Neuronal stem cell (in vitro differentiated cells): Measurements from ENCODE around the gene FGF11.

Experiments used
- DNase-seq: peaks from one replicate; pipeline ENCODE4 v3.0.0-alpha.2; 2013; ENCODE audit warnings: low spot score
- H2AFZ ChIP-seq: one replicate; pipeline ENCODE4 v1.6.1; 2013; ENCODE audit warnings: mild to moderate bottlenecking, low read length, inconsistent platforms
- H2AK5ac ChIP-seq: 2 replicates; pipeline ENCODE4 v1.6.1; 2013; ENCODE audit warnings: low read depth, mild to moderate bottlenecking, inconsistent platforms, low read length, moderate library complexity, mixed read lengths
- H2BK120ac ChIP-seq: 2 replicates; pipeline ENCODE4 v1.6.1; 2013; ENCODE audit warnings: low read depth, mild to moderate bottlenecking, inconsistent platforms, low read length, moderate library complexity, mixed read lengths
- H2BK12ac ChIP-seq: one replicate; pipeline ENCODE4 v1.6.1; 2013; ENCODE audit warnings: low read length, inconsistent platforms
- H2BK15ac ChIP-seq: 2 replicates; pipeline ENCODE4 v1.6.1; 2013; ENCODE audit warnings: mild to moderate bottlenecking, low read length, inconsistent platforms, mixed read lengths
- H2BK5ac ChIP-seq: one replicate; pipeline ENCODE4 v1.6.1; 2013; ENCODE audit warnings: inconsistent platforms, mild to moderate bottlenecking, low read length, moderate library complexity
- H3K14ac ChIP-seq: one replicate; pipeline ENCODE4 v1.6.1; 2013; ENCODE audit warnings: low read length, inconsistent platforms
- H3K18ac ChIP-seq: 2 replicates; pipeline ENCODE4 v1.6.1; 2013; ENCODE audit warnings: low read length, inconsistent platforms
- H3K23ac ChIP-seq: 2 replicates; pipeline ENCODE4 v1.6.1; 2013; ENCODE audit warnings: low read depth, mild to moderate bottlenecking, mixed read lengths, low read length, inconsistent platforms; ENCODE audit not compliant: poor library complexity
- H3K27ac ChIP-seq: replicated peaks from 3 replicates; pipeline ENCODE4 v1.5.1; 2013; ENCODE audit warnings: low read length, inconsistent platforms
- H3K27me3 ChIP-seq, 3 experiments: 2 replicates each; pipeline ENCODE4 v1.6.1; 2013; ENCODE audit warnings: low read length in 3 of 3, mild to moderate bottlenecking in 2 of 3, inconsistent platforms in 1 of 3, low read depth in 1 of 3, mixed read lengths in 1 of 3, moderate library complexity in 1 of 3; ENCODE audit not compliant: control insufficient read depth in 3 of 3, insufficient read depth in 3 of 3
- H3K36me3 ChIP-seq, 2 donors: replicated peaks in 1 of 2; 2 replicates each; pipeline ENCODE4 v1.6.1; 2013; ENCODE audit warnings: low read length in 2 of 2; ENCODE audit not compliant: control insufficient read depth in 2 of 2, insufficient read depth in 2 of 2
- H3K4ac ChIP-seq: 2 replicates; pipeline ENCODE4 v1.6.1; 2013; ENCODE audit warnings: inconsistent platforms, mild to moderate bottlenecking, low read length, moderate library complexity
- H3K4me1 ChIP-seq, 2 donors: 1 replicate in 1 of 2; 2 replicates in 1 of 2; pipeline ENCODE4 v1.6.1; 2013; ENCODE audit warnings: low read length in 2 of 2, low read depth in 1 of 2; ENCODE audit not compliant: control insufficient read depth in 2 of 2, insufficient read depth in 1 of 2
- H3K4me2 ChIP-seq: one replicate; pipeline ENCODE4 v1.6.1; 2013; ENCODE audit warnings: mild to moderate bottlenecking, low read length, inconsistent platforms; ENCODE audit not compliant: insufficient read depth, poor library complexity, severe bottlenecking
- H3K4me3 ChIP-seq, 2 donors: 2 replicates each; pipeline ENCODE4 v1.5.1; 2013; ENCODE audit warnings: low read length in 2 of 2, mild to moderate bottlenecking in 2 of 2, inconsistent platforms in 1 of 2, moderate library complexity in 1 of 2
- H3K79me1 ChIP-seq: one replicate; pipeline ENCODE4 v1.6.1; 2013; ENCODE audit warnings: low read depth, mild to moderate bottlenecking, inconsistent platforms, low read length, moderate library complexity
- H3K9ac ChIP-seq: one replicate; pipeline ENCODE4 v1.6.1; 2013; ENCODE audit warnings: mild to moderate bottlenecking, low read depth, low read length, inconsistent platforms; ENCODE audit not compliant: poor library complexity
- H3K9me3 ChIP-seq, 2 donors: replicated peaks in 1 of 2; 2 replicates each; pipeline versions ENCODE3 to v1.6.1; 2013; ENCODE audit warnings: low read length in 2 of 2, mild to moderate bottlenecking in 2 of 2, inconsistent platforms in 1 of 2, low read depth in 1 of 2, mixed read lengths in 1 of 2, moderate library complexity in 1 of 2; ENCODE audit not compliant: control insufficient read depth in 2 of 2, insufficient read depth in 1 of 2
- H4K8ac ChIP-seq: one replicate; pipeline ENCODE4 v1.6.1; 2013; ENCODE audit warnings: low read depth, mild to moderate bottlenecking, inconsistent platforms, low read length, moderate library complexity
- H4K91ac ChIP-seq: one replicate; pipeline ENCODE4 v1.6.1; 2013; ENCODE audit warnings: low read length, low read depth, mild to moderate bottlenecking, inconsistent platforms; ENCODE audit not compliant: poor library complexity
- WGBS, 2 donors: extraction: QIAGEN DNeasy Blood & Tissue Kit; methylation state at CpG; one replicate each; pipeline ENCODE4 v1.1.7; 2013; ENCODE audit warnings: missing lambda C conversion rate in 2 of 2, mixed read lengths in 1 of 2; ENCODE audit not compliant: insufficient read length in 2 of 2, insufficient replicate concordance in 1 of 2; ENCODE audit errors: extremely low coverage in 2 of 2; 5-methylcytosine and 5-hydroxymethylcytosine counted together

The FGF11 gene

GRCh38 chr17:7408863-7409262 lies 30.4 kb upstream of the FGF11 start:
- no peak overlapping the region for H3K27ac ChIP-seq
- peak overlapping the region; percentile 80 for H3K23ac ChIP-seq
- no peak overlapping the region for H4K91ac ChIP-seq
- no peak overlapping the region for H2BK120ac ChIP-seq
- H3K36me3 ChIP-seq = peaks cover 31 to 63% of the 10 kb centered on the region in 2 donors
- no peak for DNase-seq
- no peak overlapping the region for H3K4ac ChIP-seq
- H3K9ac ChIP-seq = no peak overlapping the region
- no peak overlapping the region for H2BK5ac ChIP-seq
- no peak overlapping the region for H2BK12ac ChIP-seq
- peaks cover 12 to 24% of the 10 kb centered on the region in 2 donors for H3K4me1 ChIP-seq
- peak overlapping the region in 1 of 2 donors; percentile 41 for H3K4me3 ChIP-seq
- no CpG with 5 or more reads among the region's 6 CpGs for WGBS, 2 donors
- no peaks in the 10 kb centered on the region for H3K27me3 ChIP-seq
- H2AFZ ChIP-seq = no peak overlapping the region
- no peak overlapping the region for H3K18ac ChIP-seq
- peaks cover 17% of the 10 kb centered on the region for H3K79me1 ChIP-seq
- no peak overlapping the region for H2BK15ac ChIP-seq
- no peak overlapping the region for H3K4me2 ChIP-seq
- no peak overlapping the region for H4K8ac ChIP-seq
- no peak overlapping the region for H2AK5ac ChIP-seq
- no peak overlapping the region for H3K14ac ChIP-seq
- H3K9me3 ChIP-seq = peaks cover 0 to 2% of the 10 kb centered on the region in 2 donors

- Histone ChIP-seq H2AK5ac (no peak overlapping the region), H3K14ac (no peak overlapping the region), H2BK5ac (no peak overlapping the region), H4K91ac (no peak overlapping the region), H3K4ac (no peak overlapping the region), H4K8ac (no peak overlapping the region), H3K4me2 (no peak overlapping the region), H3K4me3 (no peak overlapping the region), H2AFZ (no peak overlapping the region), H3K27ac (no peak overlapping the region), H3K9ac (no peak overlapping the region), H2BK15ac (no peak overlapping the region), H3K18ac (no peak overlapping the region), H3K9me3 (peaks cover 0 to 2% of the 10 kb centered on the region in 2 donors), H2BK12ac (no peak overlapping the region), H2BK120ac (no peak overlapping the region), H3K4me1 (peaks cover 12 to 24% of the 10 kb centered on the region in 2 donors), H3K79me1 (peaks cover 17% of the 10 kb centered on the region), H3K27me3 (no peaks in the 10 kb centered on the region), H3K23ac (no peak overlapping the region), H3K36me3 (peaks cover 36 to 71% of the 10 kb centered on the region in 2 donors)
- no CpG with 5 or more reads among the region's 6 CpGs for WGBS, 2 donors
- no peak for DNase-seq
Measured at GRCh38 chr17:7409716-7410115, 29.6 kb upstream of the FGF11 start.

- no CpG with 5 or more reads among the region's 25 CpGs for WGBS, 2 donors
- peaks cover 47 to 82% of the 10 kb centered on the region in 2 donors for H3K36me3 ChIP-seq
Measured at GRCh38 chr17:7410634-7411426, 28.5 kb upstream of the FGF11 start.

GRCh38 chr17:7411427-7411750 lies 27.9 kb upstream of the FGF11 start:
- Histone ChIP-seq H4K91ac (no peak overlapping the region), H3K18ac (no peak overlapping the region), H2AFZ (no peak overlapping the region), H3K4me1 (peaks cover 8 to 18% of the 10 kb centered on the region in 2 donors), H3K23ac (no peak overlapping the region), H3K27ac (no peak overlapping the region), H3K9ac (no peak overlapping the region), H3K27me3 (no peaks in the 10 kb centered on the region), H3K36me3 (peaks cover 51 to 88% of the 10 kb centered on the region in 2 donors), H3K79me1 (peaks cover 18% of the 10 kb centered on the region), H3K14ac (peak overlapping the region; percentile 5), H3K4ac (no peak overlapping the region), H3K4me3 (no peak overlapping the region), H2BK15ac (no peak overlapping the region), H4K8ac (no peak overlapping the region), H3K4me2 (no peak overlapping the region), H2AK5ac (no peak overlapping the region), H2BK5ac (peak overlapping the region; percentile 66), H2BK12ac (no peak overlapping the region), H3K9me3 (peaks cover 0 to 2% of the 10 kb centered on the region in 2 donors), H2BK120ac (no peak overlapping the region)
- DNase-seq = no peak
- no CpG with 5 or more reads among the region's 8 CpGs for WGBS, 2 donors

More at GRCh38 chr17:7410634-7411426, 28.5 kb upstream of the FGF11 start:
- Histone ChIP-seq H3K27ac (no peak overlapping the region), H2AFZ (no peak overlapping the region), H3K4me1 (peaks cover 12 to 22% of the 10 kb centered on the region in 2 donors), H3K27me3 (no peaks in the 10 kb centered on the region), H3K9ac (no peak overlapping the region), H2BK12ac (no peak overlapping the region), H2BK5ac (peak overlapping the region; percentile 66), H4K91ac (no peak overlapping the region), H3K9me3 (peaks cover 0 to 2% of the 10 kb centered on the region in 2 donors), H3K23ac (no peak overlapping the region), H3K14ac (peak overlapping the region; percentile 38), H3K4ac (no peak overlapping the region), H3K4me2 (no peak overlapping the region), H3K4me3 (peak overlapping the region in 1 of 2 donors; percentile 12), H3K79me1 (peaks cover 20% of the 10 kb centered on the region), H3K18ac (no peak overlapping the region), H4K8ac (peak overlapping the region; percentile 17), H2BK120ac (no peak overlapping the region), H2BK15ac (no peak overlapping the region), H2AK5ac (no peak overlapping the region)
- DNase-seq = no peak
